DOHH2 (cell line): ENCODE data around the gene SUMF1.

ENCODE experiments used
- H3F3A ChIP-seq: fragments of 200-600 bp; sonication (generic), shearing (Covaris generic); 2 replicates; pipeline ENCODE4 v1.6.0; 2016; ENCODE audit warnings: antibody characterized with exemption, mild to moderate bottlenecking; ENCODE audit not compliant: control insufficient read depth, insufficient read depth
- H3K27ac ChIP-seq: fragments of 200-600 bp; sonication (generic); 2 replicates; pipeline ENCODE4 v1.5.1; 2014; ENCODE audit warnings: low read depth, mild to moderate bottlenecking, low read length, moderate library complexity
- H3K27me3 ChIP-seq: fragments of 200-600 bp; sonication (generic); 2 replicates; pipeline ENCODE4 v1.6.1; 2014; ENCODE audit warnings: mild to moderate bottlenecking, low read length, mixed read lengths; ENCODE audit not compliant: control insufficient read depth
- H3K36me3 ChIP-seq: fragments of 200-600 bp; sonication (generic); 2 replicates; pipeline ENCODE4 v1.6.1; 2014; ENCODE audit warnings: mild to moderate bottlenecking, low read length, moderate library complexity, mixed read lengths; ENCODE audit not compliant: control insufficient read depth
- H3K4me1 ChIP-seq: fragments of 200-600 bp; sonication (generic); 2 replicates; pipeline ENCODE4 v1.6.1; 2014; ENCODE audit warnings: mild to moderate bottlenecking, low read length, mixed read lengths; ENCODE audit not compliant: control insufficient read depth
- H3K4me2 ChIP-seq: fragments of 200-600 bp; sonication (generic); 2 replicates; pipeline ENCODE4 v1.6.0; 2014; ENCODE audit warnings: mild to moderate bottlenecking, low read length, moderate library complexity
- H3K4me3 ChIP-seq: fragments of 200-600 bp; sonication (generic); 2 replicates; pipeline ENCODE4 v1.5.1; 2014; ENCODE audit warnings: mild to moderate bottlenecking, low read length, mixed read lengths
- H3K79me2 ChIP-seq: fragments of 200-600 bp; sonication (generic); 2 replicates; pipeline ENCODE4 v1.6.1; 2014; ENCODE audit warnings: mild to moderate bottlenecking, low read length, mixed read lengths; ENCODE audit not compliant: control insufficient read depth
- H3K9me2 ChIP-seq: fragments of 200-600 bp; sonication (generic); replicated peaks from 2 replicates; pipeline ENCODE4 v1.6.1; 2014; ENCODE audit warnings: mild to moderate bottlenecking, low read length, mixed read lengths; ENCODE audit not compliant: control insufficient read depth
- H3K9me3 ChIP-seq: fragments of 200-600 bp; sonication (generic); 2 replicates; pipeline ENCODE4 v1.6.1; 2014; ENCODE audit warnings: antibody characterized with exemption, low read length, mixed read lengths; ENCODE audit not compliant: control insufficient read depth, insufficient read depth
- H4K20me1 ChIP-seq: fragments of 200-600 bp; sonication (generic); 2 replicates; pipeline ENCODE4 v1.6.0; 2014; ENCODE audit warnings: low read depth, mild to moderate bottlenecking, antibody characterized with exemption, low read length, moderate library complexity; ENCODE audit not compliant: control insufficient read depth, insufficient read depth
- CTCF ChIP-seq: fragments of 200-600 bp; sonication (generic); IDR thresholded peaks from one replicate; pipeline ENCODE4 v1.5.1; 2014; ENCODE audit warnings: antibody characterized with exemption, mild to moderate bottlenecking, low read depth, low read length; ENCODE audit not compliant: poor library complexity, severe bottlenecking
- EZH2phosphoT487 ChIP-seq: fragments of 200-600 bp; sonication (generic); IDR thresholded peaks from 2 replicates; pipeline ENCODE4 v1.6.1; 2017; ENCODE audit warnings: borderline replicate concordance, mild to moderate bottlenecking, antibody characterized with exemption, low read length, moderate library complexity, mixed read lengths

SUMF1 gene

GRCh38 chr3:4338751-4339150 lies 128.3 kb downstream of the SUMF1 start:
- Histone ChIP-seq H3K9me2 (no peaks in the 10 kb centered on the region), H3K9me3 (no peaks in the 10 kb centered on the region), H3K4me3 (no peak overlapping the region), H3F3A (no peaks in the 10 kb centered on the region), H4K20me1 (no peaks in the 10 kb centered on the region), H3K27me3 (no peaks in the 10 kb centered on the region), H3K36me3 (no peaks in the 10 kb centered on the region), H3K27ac (no peak overlapping the region), H3K4me1 (no peaks in the 10 kb centered on the region), H3K4me2 (no peak overlapping the region), H3K79me2 (no peaks in the 10 kb centered on the region)
- TF ChIP-seq CTCF (no peak), EZH2phosphoT487 (no peak)

- Histone ChIP-seq H3K27me3 (no peaks in the 10 kb centered on the region), H3K36me3 (no peaks in the 10 kb centered on the region), H3K9me2 (no peaks in the 10 kb centered on the region), H3K27ac (no peak overlapping the region), H4K20me1 (no peaks in the 10 kb centered on the region), H3K79me2 (no peaks in the 10 kb centered on the region), H3K4me1 (no peaks in the 10 kb centered on the region), H3K4me3 (no peak overlapping the region), H3K4me2 (no peak overlapping the region), H3K9me3 (no peaks in the 10 kb centered on the region), H3F3A (no peaks in the 10 kb centered on the region)
- TF ChIP-seq EZH2phosphoT487 (no peak), CTCF (no peak)
Observed at GRCh38 chr3:4336850-4337546, 130.1 kb downstream of the SUMF1 start.

DNA sequence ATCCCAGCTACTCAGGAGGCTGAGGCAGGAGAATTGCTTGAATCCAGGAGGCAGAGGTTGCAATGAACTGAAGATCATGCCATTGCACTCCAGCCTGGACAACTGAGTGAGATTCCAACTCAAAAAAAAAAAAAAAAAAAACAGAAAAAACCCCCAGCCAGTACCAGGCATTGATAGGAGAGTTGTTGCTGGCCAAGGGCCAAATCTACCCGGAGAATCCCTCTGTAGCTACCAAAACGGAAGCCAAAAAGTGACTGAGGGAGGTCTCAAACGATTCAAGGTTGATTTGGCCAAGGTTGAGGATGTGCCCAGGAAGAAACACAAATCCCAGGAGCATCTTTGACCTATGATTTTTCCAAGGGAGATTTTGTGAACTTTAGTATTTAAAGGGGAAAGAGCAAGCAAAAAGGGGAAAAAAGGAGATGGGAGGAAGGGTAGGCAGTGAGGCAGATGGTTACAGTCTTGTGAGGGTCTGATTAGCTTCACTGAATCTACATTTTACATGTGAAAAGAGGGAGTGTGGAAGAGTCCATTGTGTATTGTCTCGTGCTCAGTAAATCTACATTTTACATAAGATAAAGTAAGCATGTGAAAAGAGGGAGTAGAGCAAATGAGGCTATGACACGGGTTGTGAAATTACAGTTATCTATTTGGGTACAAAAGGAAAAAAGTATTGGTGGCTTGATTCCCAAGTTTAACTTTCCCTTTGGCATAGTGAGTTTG lies 131.1 kb downstream of the SUMF1 start:
- Histone ChIP-seq H3K4me1 (no peaks in the 10 kb centered on the region), H3K9me2 (no peaks in the 10 kb centered on the region), H3K9me3 (no peaks in the 10 kb centered on the region), H3F3A (no peaks in the 10 kb centered on the region), H4K20me1 (no peaks in the 10 kb centered on the region), H3K79me2 (no peaks in the 10 kb centered on the region), H3K4me3 (no peak overlapping the region), H3K4me2 (no peak overlapping the region), H3K27ac (no peak overlapping the region), H3K27me3 (no peaks in the 10 kb centered on the region), H3K36me3 (no peaks in the 10 kb centered on the region)
- TF ChIP-seq CTCF (no peak), EZH2phosphoT487 (no peak)
